Measurements from ENCODE around the gene SLC16A1.

- TF ChIP-seq CTCF (IDR thresholded peaks at IDR 0.05), result no peak
- TF ChIP-seq POLR2A (IDR thresholded peaks at IDR 0.05), result no peak
- TF ChIP-seq EP300 (IDR thresholded peaks at IDR 0.05), result no peak
Observed at GRCh38 chr1:112974646-112975045, 18.6 kb upstream of the SLC16A1 start.

Data from ovary (tissue), 3 donors.